NCI-H1694 treated with DMSO at 0.1 percent for 48 hours (cell line): ENCODE data around the gene PPHLN1.
A peak's percentile ranks its signal among the peaks of the same experiment; 100 is the strongest.
"Not testable (repeated sequence)": the region's sequence is repeated elsewhere in the genome, so short reads cannot be mapped to it uniquely, and the experiment has no call there.

Source experiments
- DNase-seq: peaks from one replicate; lab custom pipeline; 2025; lab: John Stamatoyannopoulos, UW

Gene PPHLN1

GRCh38 chr12:42323856-42324255 lies 2.1 kb upstream of the PPHLN1 start:
- DNase-seq, result no peak

- DNase-seq, result no peak
Observed at GRCh38 chr12:42325326-42325652, 678 bp upstream of the PPHLN1 start.

- DNase-seq, result no peak
Observed at GRCh38 chr12:42326541-42327226, 717 bp downstream of the PPHLN1 start.

GRCh38 chr12:42327227-42327590 lies 1.2 kb downstream of the PPHLN1 start:
- no peak for DNase-seq

- DNase-seq, result not testable (repeated sequence)
Observed at GRCh38 chr12:42330097-42330496, 4.1 kb downstream of the PPHLN1 start.

DNA sequence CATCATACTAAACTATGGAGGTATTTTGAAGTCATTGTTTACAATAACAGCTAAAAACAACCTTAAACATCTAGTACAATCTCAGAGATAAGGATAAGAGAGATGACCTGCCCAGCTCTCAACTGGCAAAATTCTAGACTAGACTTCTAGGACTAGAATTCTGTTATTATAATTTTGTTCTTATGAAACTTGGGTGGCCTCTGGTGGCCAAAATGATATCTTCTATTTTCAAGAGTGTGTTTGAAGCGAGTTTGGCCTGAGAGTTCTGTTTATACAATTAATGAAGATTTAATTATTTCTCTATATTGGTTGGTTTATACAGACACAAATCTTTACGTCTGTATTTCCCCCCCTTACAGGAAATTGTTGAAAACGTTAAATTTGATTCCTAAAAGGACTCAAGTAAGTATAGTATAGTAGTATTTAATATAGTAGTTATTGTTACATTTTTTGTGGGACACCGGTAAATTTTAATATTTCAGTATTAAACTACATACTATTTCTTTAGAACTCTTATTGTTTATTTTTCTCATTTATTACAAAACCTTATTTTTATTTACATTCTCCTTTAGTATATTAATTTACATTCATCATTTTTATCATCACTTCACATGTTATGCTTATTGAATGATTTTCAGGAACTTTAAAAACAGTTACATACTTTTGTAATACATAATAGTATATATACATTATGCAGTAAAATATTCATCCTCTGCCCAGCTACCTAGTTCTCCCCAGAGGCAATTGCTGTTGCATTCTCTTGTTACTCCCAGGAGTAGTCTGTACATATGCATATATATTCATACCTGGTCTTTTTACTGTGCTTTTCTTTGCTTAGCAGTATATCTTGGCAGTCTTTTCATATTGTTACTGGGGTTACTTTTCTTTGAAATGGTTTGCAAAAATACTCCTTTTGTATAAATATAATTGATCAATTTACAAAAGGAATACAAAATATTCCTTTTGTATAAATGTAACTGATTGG lies 6.6 kb downstream of the PPHLN1 start:
- DNase-seq, result peak; percentile 18

GRCh38 chr12:42336286-42336685 lies 10.3 kb downstream of the PPHLN1 start:
- DNase-seq, result no peak

- DNase-seq, result no peak
Observed at GRCh38 chr12:42338280-42338679, 12.3 kb downstream of the PPHLN1 start.

DNA sequence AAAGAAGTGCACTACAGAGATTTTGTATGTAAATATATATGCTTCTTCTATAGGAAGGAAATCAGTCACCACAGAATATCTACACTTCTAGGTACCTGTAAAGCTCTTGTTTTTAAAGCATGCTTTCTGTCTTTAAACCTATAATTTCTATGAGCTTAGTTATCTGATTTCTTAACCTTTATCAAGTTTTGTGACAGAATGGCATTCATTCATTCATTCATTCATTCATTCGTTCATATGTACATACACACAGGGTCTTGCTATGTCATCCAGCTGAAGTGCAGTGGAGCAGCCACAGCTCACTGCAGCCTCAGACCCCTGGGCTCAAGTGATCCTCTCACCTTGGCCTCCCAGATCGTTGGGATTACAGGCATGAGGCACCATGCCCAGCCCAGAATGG lies 16.1 kb downstream of the PPHLN1 start:
- no peak for DNase-seq

DNA sequence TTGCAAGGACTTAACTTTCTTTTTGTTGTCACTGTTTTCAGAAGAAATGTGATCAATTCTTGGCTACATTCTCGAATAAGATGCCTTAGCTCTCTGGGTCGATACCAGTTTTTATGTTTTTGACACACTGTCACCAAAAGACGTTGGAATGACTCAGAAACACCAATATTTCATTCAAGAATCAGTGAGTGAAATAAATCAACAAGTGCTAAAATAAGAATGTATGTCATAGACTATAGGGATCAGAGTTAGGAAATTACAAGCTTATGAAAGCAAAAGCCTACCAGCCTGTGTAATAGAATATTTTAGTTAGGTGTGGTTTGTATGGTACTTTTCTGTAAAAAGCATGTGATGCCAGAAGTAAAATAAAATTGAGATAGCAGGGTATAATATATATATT lies 17.8 kb downstream of the PPHLN1 start:
- DNase-seq, result no peak

DNA sequence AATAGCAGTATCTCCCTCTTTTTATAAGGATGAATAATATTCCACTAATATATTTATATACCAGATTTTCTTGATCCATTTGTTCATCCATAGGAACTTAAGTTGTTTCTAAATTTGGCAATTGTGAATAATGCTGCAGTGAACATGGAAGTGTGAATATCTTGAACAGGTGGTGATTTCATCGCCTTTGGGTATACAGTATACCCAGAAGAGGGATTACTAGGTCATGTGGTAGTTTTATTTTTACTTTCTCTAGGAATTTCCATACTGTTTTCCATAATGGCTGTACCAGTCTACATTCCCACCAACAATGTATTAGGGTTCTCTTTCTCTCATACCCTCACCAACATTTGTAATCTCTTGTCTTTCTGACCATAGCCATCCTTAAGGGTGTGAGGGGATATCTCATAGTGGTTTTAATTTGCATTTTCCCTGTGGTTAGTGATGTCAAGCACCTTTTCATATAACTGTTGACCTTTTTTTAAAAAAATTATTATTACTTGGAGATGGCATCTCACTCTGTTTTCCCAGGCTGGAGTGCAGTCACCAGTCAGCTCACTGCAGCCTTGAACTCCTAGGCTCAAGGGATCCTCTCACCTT lies 20.5 kb downstream of the PPHLN1 start:
- DNase-seq, result no peak

DNA sequence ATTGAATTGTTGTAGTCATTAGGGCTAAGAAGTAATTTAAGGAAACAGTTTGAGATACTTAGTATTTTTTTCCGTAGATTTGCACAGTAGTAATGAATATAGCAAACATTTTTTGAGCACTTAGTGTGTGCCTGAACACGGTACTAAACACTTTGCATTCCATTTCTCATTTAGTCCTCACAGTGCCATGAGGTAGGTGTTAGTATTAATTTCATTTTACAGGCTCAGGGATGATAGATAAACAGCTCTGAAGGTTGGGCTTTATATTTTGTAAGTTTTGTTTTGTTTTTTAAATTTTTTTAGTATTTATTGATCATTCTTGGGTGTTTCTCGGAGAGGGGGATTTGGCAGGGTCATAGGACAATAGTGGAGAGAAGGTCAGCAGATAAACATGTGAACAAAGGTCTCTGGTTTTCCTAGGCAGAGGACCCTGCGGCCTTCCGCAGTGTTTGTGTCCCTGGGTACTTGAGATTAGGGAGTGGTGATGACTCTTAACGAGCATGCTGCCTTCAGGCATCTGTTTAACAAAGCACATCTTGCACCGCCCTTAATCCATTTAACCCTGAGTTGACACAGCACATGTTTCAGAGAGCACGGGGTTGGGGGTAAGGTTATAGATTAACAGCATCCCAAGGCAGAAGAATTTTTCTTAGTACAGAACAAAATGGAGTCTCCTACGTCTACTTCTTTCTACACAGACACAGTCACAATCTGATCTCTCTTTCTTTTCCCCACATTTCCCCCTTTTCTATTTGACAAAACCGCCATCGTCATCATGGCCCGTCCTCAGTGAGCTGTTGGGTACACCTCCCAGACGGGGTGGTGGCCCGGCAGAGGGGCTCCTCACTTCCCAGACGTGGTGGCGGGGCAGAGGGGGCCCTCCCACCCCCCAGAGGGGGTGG lies 23.4 kb downstream of the PPHLN1 start:
- DNase-seq, result not testable (repeated sequence)

- DNase-seq, result not testable (repeated sequence)
Observed at GRCh38 chr12:42350021-42350407, 24.0 kb downstream of the PPHLN1 start.

GRCh38 chr12:42356344-42356743 lies 30.4 kb downstream of the PPHLN1 start:
- DNase-seq, result no peak

DNA sequence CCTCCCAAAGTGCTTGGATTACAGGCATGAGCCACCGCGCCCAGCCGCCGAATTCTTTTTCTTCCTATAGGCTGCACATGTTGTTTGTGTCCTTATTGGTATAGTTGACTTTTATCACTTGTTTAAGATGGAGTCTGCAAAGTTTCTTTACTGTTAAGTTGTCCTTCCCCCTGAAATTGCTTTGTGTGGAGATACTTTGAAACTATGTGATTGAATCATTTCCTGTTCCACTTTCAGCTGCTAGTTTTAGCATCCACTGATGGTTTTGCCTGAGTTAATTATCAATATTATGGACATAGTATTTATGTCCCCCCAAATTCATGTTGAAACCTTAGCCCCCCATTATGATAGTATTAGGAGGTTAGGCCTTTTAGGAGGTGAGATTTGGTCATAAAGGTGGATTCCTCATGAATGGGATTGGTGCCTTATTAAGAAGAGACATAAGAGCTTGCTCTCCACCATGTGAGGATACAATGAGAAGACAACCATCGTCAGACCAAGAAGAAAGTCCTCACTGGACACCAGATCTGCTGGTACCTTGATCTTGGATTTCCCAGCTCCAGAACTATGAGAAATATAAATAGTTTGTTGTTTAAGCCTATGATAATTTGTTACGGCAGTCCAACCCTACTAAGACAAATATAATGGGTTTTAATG lies 34.9 kb downstream of the PPHLN1 start:
- no peak for DNase-seq

- DNase-seq, result no peak
Observed at GRCh38 chr12:42361909-42362646, 36.1 kb downstream of the PPHLN1 start.

GRCh38 chr12:42362647-42363260 lies 36.8 kb downstream of the PPHLN1 start:
- DNase-seq, result no peak

DNA sequence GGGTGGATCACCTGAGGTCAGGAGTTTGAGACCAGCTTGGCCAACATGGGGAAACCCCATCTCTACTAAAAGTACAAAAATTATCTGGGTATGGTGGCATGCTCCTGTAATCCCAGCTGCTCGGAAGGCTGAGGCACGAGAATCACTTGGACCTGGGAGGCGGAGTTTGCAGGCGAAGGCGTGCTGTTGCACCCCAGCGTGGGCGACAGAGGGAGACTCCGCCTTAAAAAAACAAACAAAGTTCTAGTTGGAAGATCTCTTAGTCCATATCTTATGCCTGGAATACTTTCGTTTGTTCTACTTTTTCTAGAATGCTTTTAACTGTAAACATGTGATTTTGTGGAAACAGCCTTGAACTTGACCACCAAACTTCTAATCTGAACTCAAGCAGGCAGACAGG lies 38.7 kb downstream of the PPHLN1 start:
- no peak for DNase-seq

GRCh38 chr12:42365486-42365885 lies 39.5 kb downstream of the PPHLN1 start:
- DNase-seq, result no peak

- DNase-seq, result no peak
Observed at GRCh38 chr12:42370013-42370412, 44.0 kb downstream of the PPHLN1 start.
